Subcutaneous adipose tissue (tissue), 4 donors: ENCODE results near the gene PGLYRP3. TPM values are rescaled to one million over a fixed set of nuclear protein-coding genes. Genes with fewer than 3 reads are reported as not detected.

ENCODE experiments used
- total RNA-seq, 4 donors: library from RNA; depleted of rRNA; stranded (reverse); fragments of >200 nt; gene quantifications; one replicate each; pipeline ENCODE4 v1.1.0, GENCODE V29; 2016
- TF ChIP-seq, protein P1 (sequence below): fragments of 450-650 bp; IDR thresholded peaks from one replicate; pipeline ENCODE4 v1.5.1; 2016; ENCODE audit warnings: low read depth, mild to moderate bottlenecking, control low read depth, antibody characterized with exemption, moderate library complexity

Gene PGLYRP3
- total RNA-seq, 4 donors from 2014 or later, result not detected

DNA sequence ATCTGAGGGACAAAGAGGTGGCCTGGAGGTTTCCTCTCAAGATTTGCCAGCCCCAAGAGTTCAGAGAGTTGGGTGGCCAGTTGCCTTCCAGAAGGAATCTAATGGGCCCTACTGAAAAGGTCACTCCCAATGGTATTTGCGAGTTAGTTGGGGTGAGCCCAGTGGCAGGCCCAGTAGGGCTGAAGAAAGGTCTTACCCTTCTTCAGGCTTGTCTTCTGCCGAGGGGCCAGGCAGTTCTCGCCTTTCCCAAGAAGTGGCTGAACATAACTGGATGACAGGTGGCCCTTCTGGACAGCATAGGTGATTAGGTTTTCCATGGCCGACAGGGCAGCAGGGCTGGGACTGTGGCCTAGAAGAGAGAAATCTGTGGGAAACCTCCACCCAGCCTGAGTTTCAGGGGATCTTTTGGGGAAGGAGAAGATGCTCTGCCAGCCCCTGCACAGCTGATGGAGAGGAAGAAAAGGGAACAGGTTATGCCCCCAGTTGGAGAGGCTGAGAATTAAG lies 28.7 kb upstream of the PGLYRP3 start:
- TF ChIP-seq, protein P1, sequence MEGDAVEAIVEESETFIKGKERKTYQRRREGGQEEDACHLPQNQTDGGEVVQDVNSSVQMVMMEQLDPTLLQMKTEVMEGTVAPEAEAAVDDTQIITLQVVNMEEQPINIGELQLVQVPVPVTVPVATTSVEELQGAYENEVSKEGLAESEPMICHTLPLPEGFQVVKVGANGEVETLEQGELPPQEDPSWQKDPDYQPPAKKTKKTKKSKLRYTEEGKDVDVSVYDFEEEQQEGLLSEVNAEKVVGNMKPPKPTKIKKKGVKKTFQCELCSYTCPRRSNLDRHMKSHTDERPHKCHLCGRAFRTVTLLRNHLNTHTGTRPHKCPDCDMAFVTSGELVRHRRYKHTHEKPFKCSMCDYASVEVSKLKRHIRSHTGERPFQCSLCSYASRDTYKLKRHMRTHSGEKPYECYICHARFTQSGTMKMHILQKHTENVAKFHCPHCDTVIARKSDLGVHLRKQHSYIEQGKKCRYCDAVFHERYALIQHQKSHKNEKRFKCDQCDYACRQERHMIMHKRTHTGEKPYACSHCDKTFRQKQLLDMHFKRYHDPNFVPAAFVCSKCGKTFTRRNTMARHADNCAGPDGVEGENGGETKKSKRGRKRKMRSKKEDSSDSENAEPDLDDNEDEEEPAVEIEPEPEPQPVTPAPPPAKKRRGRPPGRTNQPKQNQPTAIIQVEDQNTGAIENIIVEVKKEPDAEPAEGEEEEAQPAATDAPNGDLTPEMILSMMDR, result no peak

- TF ChIP-seq, protein P1, result no peak
Observed at GRCh38 chr1:153340356-153340755, 27.6 kb upstream of the PGLYRP3 start.

- TF ChIP-seq, protein P1, result no peak
Observed at GRCh38 chr1:153339802-153340201, 27.1 kb upstream of the PGLYRP3 start.

- TF ChIP-seq, protein P1, result no peak
Observed at GRCh38 chr1:153337980-153338853, 25.5 kb upstream of the PGLYRP3 start.

- TF ChIP-seq, protein P1, result no peak
Observed at GRCh38 chr1:153336650-153337049, 23.9 kb upstream of the PGLYRP3 start.

GRCh38 chr1:153333902-153334301 lies 21.1 kb upstream of the PGLYRP3 start:
- TF ChIP-seq, protein P1, result no peak

- TF ChIP-seq, protein P1, result no peak
Observed at GRCh38 chr1:153324912-153325311, 12.2 kb upstream of the PGLYRP3 start.
